HG02571 (cell line): ENCODE results near the gene CORO2A.
"Not testable (repeated sequence)": the region's sequence is repeated elsewhere in the genome, so short reads cannot be mapped to it uniquely, and the experiment has no call there.

Experiments used
- ATAC-seq: cut with Tn5 transposase; IDR thresholded peaks from one replicate; pipeline ENCODE4 v1.9.1; 2021; ENCODE audit warnings: mild to moderate bottlenecking, moderate library complexity; ENCODE audit not compliant: unreplicated experiment

CORO2A gene

GRCh38 chr9:98142925-98143481 is 49.4 kb downstream of the CORO2A start:
- no peak for ATAC-seq

- no peak for ATAC-seq
Observed at GRCh38 chr9:98142182-98142907, 50.1 kb downstream of the CORO2A start.

- no peak for ATAC-seq
Observed at GRCh38 chr9:98140503-98140902, 51.9 kb downstream of the CORO2A start.

- ATAC-seq: no peak
Observed at GRCh38 chr9:98136489-98136888, 55.9 kb downstream of the CORO2A start.

GRCh38 chr9:98135938-98136337 is 56.5 kb downstream of the CORO2A start:
- ATAC-seq: no peak

- no peak for ATAC-seq
Observed at GRCh38 chr9:98135558-98135934, 56.9 kb downstream of the CORO2A start.

GRCh38 chr9:98134702-98135557 is 57.5 kb downstream of the CORO2A start:
- no peak for ATAC-seq

- no peak for ATAC-seq
Observed at GRCh38 chr9:98132806-98133631, 59.4 kb downstream of the CORO2A start.

GRCh38 chr9:98132158-98132557 is 60.3 kb downstream of the CORO2A start:
- ATAC-seq: no peak

- ATAC-seq: no peak
Observed at GRCh38 chr9:98130576-98131228, 61.7 kb downstream of the CORO2A start.

GRCh38 chr9:98130060-98130459 is 62.4 kb downstream of the CORO2A start:
- not testable (repeated sequence) for ATAC-seq

- no peak for ATAC-seq
Observed at GRCh38 chr9:98129451-98129881, 63.0 kb downstream of the CORO2A start.

- no peak for ATAC-seq
Observed at GRCh38 chr9:98128316-98128715, 64.1 kb downstream of the CORO2A start.

GRCh38 chr9:98127226-98127625 is 65.2 kb downstream of the CORO2A start:
- no peak for ATAC-seq

GRCh38 chr9:98124637-98125426 is 67.6 kb downstream of the CORO2A start:
- ATAC-seq: no peak

GRCh38 chr9:98124091-98124490 is 68.3 kb downstream of the CORO2A start:
- not testable (repeated sequence) for ATAC-seq

GRCh38 chr9:98121058-98121457 is 71.4 kb downstream of the CORO2A start:
- ATAC-seq: no peak

GRCh38 chr9:98120476-98120875 is 72.0 kb downstream of the CORO2A start:
- ATAC-seq: no peak
